ENCODE results near the gene DLGAP4. TPM values are rescaled to one million over a fixed set of nuclear protein-coding genes. Genes with fewer than 3 reads are reported as not detected.

The DLGAP4 gene
- polyA plus RNA-seq, 1 of the 3 experiments (the other 2 are of a cell fraction): 31.2 TPM

- Histone ChIP-seq H3F3A (replicated peaks; ENCODE audit: insufficient read depth) (no peaks in the 10 kb centered on the region), H3K79me2 (ENCODE audit: insufficient read depth) (no peaks in the 10 kb centered on the region), H3K27me3 (ENCODE audit: insufficient read depth) (no peaks in the 10 kb centered on the region; the same call in 1 of the 2 replicates), H2AFZ (ENCODE audit: low read depth) (no peak overlapping the region), H3K9me3 (no peaks in the 10 kb centered on the region), H3K4me2 (no peak overlapping the region), H3K9me2 (no peaks in the 10 kb centered on the region), H3K9ac (no peak overlapping the region), H3K4me1 (ENCODE audit: control insufficient read depth in 1 of 2, insufficient read depth in 2 of 2, low read depth in 1 of 2, low read length in 1 of 2) (peaks cover 0 to 15% of the 10 kb centered on the region in 2 experiments; a peak in 1 of 4 replicates), H3K27ac (ENCODE audit: low read depth in 2 of 2, low read length in 1 of 2) (no peak overlapping the region), H4K20me1 (ENCODE audit: insufficient read depth) (no peaks in the 10 kb centered on the region), H3K36me3 (replicated peaks in 1 of 2; ENCODE audit: control insufficient read depth in 1 of 2, insufficient read depth in 2 of 2, low read length in 1 of 2) (no peaks in the 10 kb centered on the region), H3K4me3 (ENCODE audit: low read depth in 2 of 2, low read length in 1 of 2) (no peak overlapping the region)
- CTCF ChIA-PET: no interaction called here
- WGBS (ENCODE audit: low lambda C conversion rate): 29% methylated on average over 4 of the region's 4 CpGs
- DNase-seq: no peak
- POLR2A ChIA-PET: no interaction called here
- TF ChIP-seq, protein P1, sequence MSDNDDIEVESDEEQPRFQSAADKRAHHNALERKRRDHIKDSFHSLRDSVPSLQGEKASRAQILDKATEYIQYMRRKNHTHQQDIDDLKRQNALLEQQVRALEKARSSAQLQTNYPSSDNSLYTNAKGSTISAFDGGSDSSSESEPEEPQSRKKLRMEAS (IDR thresholded peaks at IDR 0.05; ENCODE audit: low read depth): no peak
Measured at GRCh38 chr20:36337886-36338285, 31.7 kb downstream of the DLGAP4 start.

DNA sequence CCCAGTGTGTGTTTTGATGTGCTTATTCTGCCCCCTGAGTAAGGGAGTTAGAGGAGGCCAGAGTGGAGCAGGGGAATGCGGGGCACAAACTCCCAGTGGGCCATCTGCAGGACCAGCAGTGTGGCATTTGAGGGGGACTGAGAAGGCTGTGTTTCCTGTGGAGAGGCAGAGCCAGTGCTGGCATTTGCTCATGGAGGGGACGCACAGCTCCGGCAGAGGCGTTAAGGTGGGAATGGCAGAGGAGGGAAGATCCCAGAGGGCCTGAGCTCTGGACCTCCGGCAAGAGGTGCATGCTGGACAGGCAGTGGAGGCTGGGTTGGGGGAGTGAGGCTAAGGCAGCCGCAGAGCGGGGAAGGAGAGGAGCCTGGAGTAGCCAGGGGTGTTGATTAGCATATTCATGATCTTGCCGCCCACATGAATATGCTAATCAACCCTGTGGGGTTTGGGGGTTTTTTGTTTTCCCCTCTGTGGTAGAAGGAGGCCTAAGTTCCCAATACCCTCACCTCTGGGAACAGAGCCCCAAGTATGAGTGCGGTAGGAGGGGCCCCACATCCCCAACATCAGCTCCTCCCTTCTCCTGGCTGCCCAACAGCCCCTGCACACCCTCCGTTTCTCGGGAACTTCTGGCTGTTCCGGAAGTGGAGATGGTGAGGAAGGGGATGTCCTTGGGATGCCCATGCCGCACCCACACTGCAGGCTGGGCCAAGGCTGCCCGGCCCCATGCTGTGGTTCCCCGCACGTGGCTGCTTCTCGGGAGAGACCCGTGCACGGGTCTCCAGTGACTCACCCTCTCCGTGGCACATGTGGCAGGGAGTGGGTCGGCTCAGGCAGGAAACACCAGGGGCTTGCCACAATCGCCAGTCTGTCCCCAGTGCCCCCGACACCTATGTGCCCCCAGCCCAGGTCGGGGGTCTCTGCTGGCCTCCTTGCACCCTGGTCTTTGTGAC lies 33.8 kb downstream of the DLGAP4 start:
- no peak for DNase-seq
- H3K79me2 ChIP-seq (ENCODE audit: insufficient read depth): no peaks in the 10 kb centered on the region
- no peak overlapping the region for H3K4me2 ChIP-seq
- H3K9me2 ChIP-seq: no peaks in the 10 kb centered on the region
- no peak for TF ChIP-seq RAD21 (IDR thresholded peaks at IDR 0.05; ENCODE audit: low read length)
- no peak overlapping the region for H3K9ac ChIP-seq
- H3K9me3 ChIP-seq: no peaks in the 10 kb centered on the region
- H3K27ac ChIP-seq (ENCODE audit: low read depth in 2 of 2, low read length in 1 of 2): no peak overlapping the region
- ChIA-PET POLR2A (interaction anchor here (0.6 kb wide), 1 partner anchor 22 kb away, joined by 3 read pairs; no protein-coding TSS in a partner anchor), CTCF (no interaction called here)
- H2AFZ ChIP-seq (ENCODE audit: low read depth): no peak overlapping the region
- no peaks in the 10 kb centered on the region; the same call in 1 of the 2 replicates for H3K27me3 ChIP-seq (ENCODE audit: insufficient read depth)
- whole genome bisulfite sequencing (ENCODE audit: low lambda C conversion rate): 67% methylated on average over 18 of the region's 24 CpGs
- H3F3A ChIP-seq (replicated peaks; ENCODE audit: insufficient read depth): no peaks in the 10 kb centered on the region
- H3K4me3 ChIP-seq (ENCODE audit: low read depth in 2 of 2, low read length in 1 of 2): no peak overlapping the region
- peaks cover 0 to 15% of the 10 kb centered on the region in 2 experiments; a peak in 1 of 4 replicates for H3K4me1 ChIP-seq (ENCODE audit: control insufficient read depth in 1 of 2, insufficient read depth in 2 of 2, low read depth in 1 of 2, low read length in 1 of 2)
- no peaks in the 10 kb centered on the region for H4K20me1 ChIP-seq (ENCODE audit: insufficient read depth)
- no peaks in the 10 kb centered on the region for H3K36me3 ChIP-seq (replicated peaks in 1 of 2; ENCODE audit: control insufficient read depth in 1 of 2, insufficient read depth in 2 of 2, low read length in 1 of 2)

GRCh38 chr20:36340593-36340990 lies 34.5 kb downstream of the DLGAP4 start:
- no peaks in the 10 kb centered on the region; the same call in 1 of the 2 replicates for H3K27me3 ChIP-seq (ENCODE audit: insufficient read depth)
- no peak overlapping the region for H3K27ac ChIP-seq (ENCODE audit: low read depth in 2 of 2, low read length in 1 of 2)
- H3K9ac ChIP-seq: no peak overlapping the region
- no peaks in the 10 kb centered on the region for H3K9me2 ChIP-seq
- H3F3A ChIP-seq (replicated peaks; ENCODE audit: insufficient read depth): no peaks in the 10 kb centered on the region
- no peaks in the 10 kb centered on the region for H4K20me1 ChIP-seq (ENCODE audit: insufficient read depth)
- H3K36me3 ChIP-seq (replicated peaks in 1 of 2; ENCODE audit: control insufficient read depth in 1 of 2, insufficient read depth in 2 of 2, low read length in 1 of 2): no peaks in the 10 kb centered on the region
- no peak for DNase-seq
- WGBS (ENCODE audit: low lambda C conversion rate): 60% methylated on average over 7 of the region's 9 CpGs
- no peak overlapping the region for H3K4me3 ChIP-seq (ENCODE audit: low read depth in 2 of 2, low read length in 1 of 2)
- no peaks in the 10 kb centered on the region for H3K79me2 ChIP-seq (ENCODE audit: insufficient read depth)
- CTCF ChIA-PET: no interaction called here
- H3K4me1 ChIP-seq (ENCODE audit: control insufficient read depth in 1 of 2, insufficient read depth in 2 of 2, low read depth in 1 of 2, low read length in 1 of 2): peaks cover 0 to 15% of the 10 kb centered on the region in 2 experiments; a peak in 1 of 4 replicates
- no peak overlapping the region for H2AFZ ChIP-seq (ENCODE audit: low read depth)
- H3K4me2 ChIP-seq: no peak overlapping the region
- POLR2A ChIA-PET: interaction anchor here (0.6 kb wide), 1 partner anchor 23 kb away, joined by 3 read pairs; no protein-coding TSS in a partner anchor
- no peaks in the 10 kb centered on the region for H3K9me3 ChIP-seq
- no peak for TF ChIP-seq CHD2 (IDR thresholded peaks at IDR 0.05; ENCODE audit: low read length, partially characterized antibody)
- TF ChIP-seq RCOR1 (IDR thresholded peaks at IDR 0.05; ENCODE audit: low read length): no peak
- TF ChIP-seq JUND (IDR thresholded peaks at IDR 0.05): no peak
- TF ChIP-seq REST (IDR thresholded peaks at IDR 0.05; ENCODE audit: low read depth, low read length): no peak
- TF ChIP-seq FOXM1 (IDR thresholded peaks at IDR 0.05; ENCODE audit: low read depth): no peak
- TF ChIP-seq, protein P2, sequence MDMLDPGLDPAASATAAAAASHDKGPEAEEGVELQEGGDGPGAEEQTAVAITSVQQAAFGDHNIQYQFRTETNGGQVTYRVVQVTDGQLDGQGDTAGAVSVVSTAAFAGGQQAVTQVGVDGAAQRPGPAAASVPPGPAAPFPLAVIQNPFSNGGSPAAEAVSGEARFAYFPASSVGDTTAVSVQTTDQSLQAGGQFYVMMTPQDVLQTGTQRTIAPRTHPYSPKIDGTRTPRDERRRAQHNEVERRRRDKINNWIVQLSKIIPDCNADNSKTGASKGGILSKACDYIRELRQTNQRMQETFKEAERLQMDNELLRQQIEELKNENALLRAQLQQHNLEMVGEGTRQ (IDR thresholded peaks at IDR 0.05; ENCODE audit: borderline replicate concordance, low read depth, low read length): no peak
- no peak for TF ChIP-seq FOSL2 (IDR thresholded peaks at IDR 0.05; ENCODE audit: borderline replicate concordance, low read depth)
- TF ChIP-seq FOXJ3 (CRISPR knock-in tag; IDR thresholded peaks at IDR 0.05): no peak
- no peak for TF ChIP-seq CTCF (IDR thresholded peaks at IDR 0.05)
- no peak for TF ChIP-seq SMC3 (IDR thresholded peaks at IDR 0.05; ENCODE audit: low read depth, low read length)

Measured in SK-N-SH (cell line).